GM23248 (cell line): Measurements from ENCODE around the gene ARHGEF10L. TPM values are rescaled to one million over a fixed set of nuclear protein-coding genes. Genes with fewer than 3 reads are reported as not detected.
"Not testable (repeated sequence)": the region's sequence is repeated elsewhere in the genome, so short reads cannot be mapped to it uniquely, and the experiment has no call there.

ENCODE experiments used
- DNase-seq: peaks from one replicate; pipeline ENCODE4 v3.0.0-alpha.2; 2015
- H2AFZ ChIP-seq: fragments of 200-600 bp; sonication (generic); 2 replicates; pipeline ENCODE4 v1.6.1; 2016; ENCODE audit warnings: antibody characterized with exemption
- H3F3A ChIP-seq: fragments of 200-600 bp; sonication (generic); 2 replicates; pipeline ENCODE4 v1.6.1; 2016; ENCODE audit warnings: mild to moderate bottlenecking, antibody characterized with exemption, mixed run types; ENCODE audit not compliant: insufficient read depth
- H3K27ac ChIP-seq: fragments of 200-600 bp; sonication (generic); 2 replicates; pipeline ENCODE4 v1.5.1; 2016; ENCODE audit warnings: mild to moderate bottlenecking
- H3K27me3 ChIP-seq: fragments of 200-600 bp; sonication (generic); replicated peaks from 2 replicates; pipeline ENCODE4 v1.6.1; 2016; ENCODE audit warnings: mild to moderate bottlenecking; ENCODE audit not compliant: insufficient read depth
- H3K36me3 ChIP-seq: fragments of 200-600 bp; sonication (generic); 2 replicates; pipeline ENCODE4 v1.6.1; 2016; ENCODE audit warnings: low read depth, mild to moderate bottlenecking
- H3K4me1 ChIP-seq: fragments of 200-600 bp; sonication (generic); 2 replicates; pipeline ENCODE4 v1.6.1; 2016; ENCODE audit warnings: mild to moderate bottlenecking; ENCODE audit not compliant: insufficient read depth
- H3K4me2 ChIP-seq: fragments of 200-600 bp; sonication (generic); one replicate; pipeline ENCODE4 v1.6.1; 2016; ENCODE audit warnings: mild to moderate bottlenecking; ENCODE audit not compliant: unreplicated experiment
- H3K4me3 ChIP-seq: fragments of 200-600 bp; sonication (generic); 2 replicates; pipeline ENCODE4 v1.5.1; 2016; ENCODE audit warnings: mild to moderate bottlenecking
- H3K79me2 ChIP-seq: fragments of 200-600 bp; sonication (generic); 2 replicates; pipeline ENCODE4 v1.6.1; 2016; ENCODE audit warnings: mild to moderate bottlenecking; ENCODE audit not compliant: insufficient read depth
- H3K9ac ChIP-seq: fragments of 200-600 bp; sonication (generic); 2 replicates; pipeline ENCODE4 v1.6.1; 2016; ENCODE audit warnings: mild to moderate bottlenecking
- H3K9me2 ChIP-seq: fragments of 200-600 bp; sonication (generic); 2 replicates; pipeline ENCODE4 v1.6.1; 2016; ENCODE audit warnings: mixed run types, mild to moderate bottlenecking, moderate library complexity; ENCODE audit not compliant: insufficient read depth
- H3K9me3 ChIP-seq: fragments of 200-600 bp; sonication (generic); one replicate; pipeline ENCODE4 v1.6.1; 2017; ENCODE audit warnings: low read depth
- H4K20me1 ChIP-seq: fragments of 200-600 bp; sonication (generic); 2 replicates; pipeline ENCODE4 v1.6.0; 2016; ENCODE audit not compliant: insufficient read depth
- EZH2 ChIP-seq: fragments of 200-600 bp; sonication (generic); IDR thresholded peaks from 2 replicates; pipeline ENCODE4 v1.6.1; 2018; ENCODE audit warnings: antibody characterized with exemption, mild to moderate bottlenecking; ENCODE audit not compliant: insufficient read depth, poor library complexity, severe bottlenecking
- EZH2phosphoT487 ChIP-seq: fragments of 200-600 bp; sonication (generic); IDR thresholded peaks from 2 replicates; pipeline ENCODE4 v1.6.1; 2018; ENCODE audit warnings: antibody characterized with exemption, moderate library complexity, mild to moderate bottlenecking, low read depth; ENCODE audit not compliant: insufficient read depth
- WGBS, 2 experiments: methylation state at CpG; one replicate each; pipeline ENCODE4 v1.1.6; 2015 to 2017; ENCODE audit warnings: low lambda C conversion rate in 2 of 2, low coverage in 1 of 2; ENCODE audit errors: missing lambda C conversion rate in 2 of 2; 5-methylcytosine and 5-hydroxymethylcytosine counted together
- in situ Hi-C: fragments of 300-500 bp; cut with MboI; formaldehyde crosslinking; loops from 2 replicates; pipeline ENCODE4 v1.15.0; 2020
- polyA plus RNA-seq: library from polyadenylated mRNA; unstranded; fragments of >200 nt; fragmentation: Nextera tagmentation; extraction: Ambion mirVana; gene quantifications from 2 replicates; pipeline ENCODE4 v1.2.1, GENCODE V29; 2016
- total RNA-seq: library from RNA; depleted of rRNA; stranded (reverse); fragments of >200 nt; shearing (Covaris generic); gene quantifications from 2 replicates; pipeline ENCODE4 v1.2.3, GENCODE V29; 2014; rRNA removed

The ARHGEF10L gene
- total and polyA plus RNA-seq, 2 experiments from 2014 or later: 6.0 to 19.3 TPM

DNA sequence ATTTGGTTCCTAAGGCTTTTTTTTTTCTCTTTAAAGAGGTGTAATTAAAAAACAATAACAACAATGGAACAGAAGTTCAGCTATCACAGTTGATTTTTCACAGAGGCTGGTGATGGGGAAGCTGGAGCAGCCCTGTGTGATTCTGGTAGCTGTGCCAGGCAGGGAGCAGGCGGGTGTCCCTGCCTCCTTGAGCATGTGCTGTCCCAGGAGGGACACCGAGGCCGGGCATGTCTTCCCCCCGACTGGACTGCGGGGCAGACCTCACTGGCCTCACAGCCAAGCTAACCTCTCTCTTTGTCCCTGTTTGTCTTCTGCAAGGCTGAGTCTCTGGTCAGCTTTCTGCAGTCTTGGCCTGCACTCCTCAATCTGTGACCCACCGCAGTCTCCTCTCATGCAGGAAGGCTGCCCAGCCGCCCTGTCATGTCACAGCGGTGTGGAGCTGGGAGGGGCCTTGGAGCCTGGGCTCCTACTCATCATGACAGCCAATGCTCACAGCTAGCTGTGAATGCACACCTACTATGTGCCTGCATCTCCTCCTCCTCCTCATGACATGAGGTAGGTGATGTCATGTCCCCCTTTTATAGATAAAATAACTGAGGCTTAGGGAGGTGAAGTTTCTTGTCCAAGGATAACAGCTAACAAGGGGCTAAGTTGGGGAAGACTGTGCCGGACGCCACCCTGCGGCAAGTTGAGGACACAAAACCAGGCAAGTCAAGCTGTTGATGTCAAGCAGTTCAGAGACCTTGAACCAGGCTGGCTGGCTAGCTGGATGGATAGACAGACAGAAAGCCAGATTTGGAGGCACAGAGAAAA, 205.4 kb downstream of the ARHGEF10L start:
- H3K27ac ChIP-seq: no peak overlapping the region
- H3K9me2 ChIP-seq: no peaks in the 10 kb centered on the region
- no peak for DNase-seq
- WGBS, 2 experiments: 93 to 95% methylated on average over 11 of the region's 11 CpGs
- in situ Hi-C loops: no loop called here
- H3K79me2 ChIP-seq: no peaks in the 10 kb centered on the region
- no peaks in the 10 kb centered on the region for H3K9me3 ChIP-seq
- no peaks in the 10 kb centered on the region for H3K36me3 ChIP-seq
- H4K20me1 ChIP-seq: no peaks in the 10 kb centered on the region
- no peak overlapping the region for H2AFZ ChIP-seq
- H3K27me3 ChIP-seq: no peaks in the 10 kb centered on the region
- H3K4me1 ChIP-seq: peaks cover 19% of the 10 kb centered on the region
- TF ChIP-seq EZH2: no peak
- no peak for TF ChIP-seq EZH2phosphoT487
- H3K4me3 ChIP-seq: no peak overlapping the region
- H3K4me2 ChIP-seq: no peak overlapping the region
- no peaks in the 10 kb centered on the region; the same call in 1 of the 2 replicates for H3F3A ChIP-seq
- H3K9ac ChIP-seq: no peak overlapping the region

DNA sequence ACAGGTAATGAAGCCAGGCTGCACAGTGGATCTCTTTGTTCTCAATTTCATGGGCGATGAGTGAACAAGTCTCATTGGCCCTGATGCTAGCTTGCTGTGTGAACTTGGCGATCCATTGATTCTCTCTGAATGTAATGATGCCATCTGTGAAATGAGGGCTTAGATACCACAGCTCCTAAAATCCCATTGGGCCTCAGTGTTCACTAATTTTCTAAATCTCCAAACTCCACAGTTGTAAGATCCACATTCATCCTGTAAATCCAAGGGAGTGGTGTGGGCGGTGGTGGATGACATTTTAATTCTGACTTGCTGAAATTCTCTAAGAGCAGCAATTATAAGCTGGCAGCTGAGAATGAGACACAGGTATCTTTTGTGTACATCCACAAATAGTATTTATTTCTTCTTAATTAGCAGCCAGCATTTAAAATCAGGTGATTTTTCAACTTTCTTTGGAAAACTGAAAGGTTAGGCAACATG, 206.0 kb downstream of the ARHGEF10L start:
- 92% methylated on average over 3 of the region's 3 CpGs for WGBS, 2 experiments
- Histone ChIP-seq H3K4me2 (no peak overlapping the region), H3K4me3 (no peak overlapping the region), H4K20me1 (no peaks in the 10 kb centered on the region), H3F3A (no peaks in the 10 kb centered on the region; the same call in 1 of the 2 replicates), H3K4me1 (peaks cover 19% of the 10 kb centered on the region), H3K9ac (no peak overlapping the region), H3K9me2 (no peaks in the 10 kb centered on the region), H2AFZ (no peak overlapping the region), H3K27me3 (no peaks in the 10 kb centered on the region), H3K27ac (no peak overlapping the region), H3K36me3 (no peaks in the 10 kb centered on the region), H3K9me3 (no peaks in the 10 kb centered on the region), H3K79me2 (no peaks in the 10 kb centered on the region)
- no peak for DNase-seq
- TF ChIP-seq EZH2phosphoT487: no peak
- TF ChIP-seq EZH2: no peak
- in situ Hi-C loops: no loop called here

DNA sequence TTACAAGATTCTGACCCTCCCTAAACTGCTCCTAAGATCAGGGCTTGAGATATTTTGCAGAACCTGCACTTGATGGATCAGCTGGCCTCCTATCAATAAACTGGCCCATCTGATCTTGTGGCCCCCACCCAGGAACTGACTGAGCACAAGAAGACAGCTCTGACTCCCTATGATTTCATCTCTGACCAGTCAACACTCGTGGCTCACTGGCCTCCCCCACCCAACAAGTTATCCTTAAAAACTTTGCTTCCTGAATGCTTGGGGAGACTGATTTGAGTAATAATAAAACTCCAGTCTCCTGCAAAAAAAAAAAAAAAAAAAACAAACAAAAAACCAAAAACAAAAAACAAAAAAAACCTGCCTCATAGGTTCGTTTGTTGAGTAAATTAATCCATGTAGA, 206.8 kb downstream of the ARHGEF10L start:
- H3K9me3 ChIP-seq, H3K27me3 ChIP-seq, H2AFZ ChIP-seq, H3K4me3 ChIP-seq, H3K36me3 ChIP-seq, H3K9ac ChIP-seq, in situ Hi-C loops, H3F3A ChIP-seq, H3K79me2 ChIP-seq, H3K9me2 ChIP-seq, H4K20me1 ChIP-seq, H3K27ac ChIP-seq: not testable (repeated sequence)
- Histone ChIP-seq H3K4me2 (peak overlapping the region; percentile 9), H3K4me1 (peaks cover 19% of the 10 kb centered on the region)
- 27 to 36% methylated on average over 2 of the region's 2 CpGs for WGBS, 2 experiments
- DNase-seq: peak; percentile 59

- 41 to 63% methylated on average over 2 of the region's 2 CpGs for WGBS, 2 experiments
- Histone ChIP-seq H3K9me2 (no peaks in the 10 kb centered on the region), H3K4me1 (peaks cover 19% of the 10 kb centered on the region), H3K4me2 (no peak overlapping the region), H4K20me1 (no peaks in the 10 kb centered on the region), H3K4me3 (no peak overlapping the region), H3K27me3 (no peaks in the 10 kb centered on the region), H3K27ac (no peak overlapping the region), H3K79me2 (no peaks in the 10 kb centered on the region), H3F3A (no peaks in the 10 kb centered on the region; the same call in 1 of the 2 replicates), H3K9ac (no peak overlapping the region), H3K36me3 (no peaks in the 10 kb centered on the region), H3K9me3 (no peaks in the 10 kb centered on the region), H2AFZ (no peak overlapping the region)
- DNase-seq: no peak
- TF ChIP-seq EZH2 (no peak), EZH2phosphoT487 (no peak)
- in situ Hi-C loops: no loop called here
Observed at GRCh38 chr1:17746920-17747319, 207.4 kb downstream of the ARHGEF10L start.

Other genes starting within 250 kb of the ARHGEF10L start
- not detected in 2 replicates for gene PADI4, start 231.5 kb upstream of the ARHGEF10L start, total RNA-seq
- gene PADI4, start 231.5 kb upstream of the ARHGEF10L start, polyA plus RNA-seq: not detected in 2 replicates
- gene PADI6, start 167.5 kb upstream of the ARHGEF10L start, total RNA-seq: not detected in 2 replicates
- gene PADI6, start 167.5 kb upstream of the ARHGEF10L start, polyA plus RNA-seq: not detected in 2 replicates
- 34.4 and 38.3 TPM in 2 replicates for gene RCC2, start 100.0 kb upstream of the ARHGEF10L start, total RNA-seq
- gene RCC2, start 100.0 kb upstream of the ARHGEF10L start, polyA plus RNA-seq: 10.9 and 11.3 TPM in 2 replicates
- 0.11 TPM in 1 of 2 replicates, not detected in the other for gene ACTL8, start 215.6 kb downstream of the ARHGEF10L start, total RNA-seq
- gene ACTL8, start 215.6 kb downstream of the ARHGEF10L start, polyA plus RNA-seq: not detected in 2 replicates